C4-2B (cell line): ENCODE results near the gene ZNF175.
A peak's percentile ranks its signal among the peaks of the same experiment; 100 is the strongest.

Source experiments
- H3K27ac ChIP-seq: fragments of 450-650 bp; 2 replicates; pipeline ENCODE4 v1.5.1; 2017
- ZFX ChIP-seq: fragments of 450-650 bp; IDR thresholded peaks from 2 replicates; pipeline ENCODE4 v1.6.1; 2017
- TF ChIP-seq, protein P1 (sequence below): fragments of 450-650 bp; conservative IDR thresholded peaks from 2 replicates; pipeline ENCODE4 v1.5.1; 2017; ENCODE audit warnings: mild to moderate bottlenecking

Gene ZNF175

DNA sequence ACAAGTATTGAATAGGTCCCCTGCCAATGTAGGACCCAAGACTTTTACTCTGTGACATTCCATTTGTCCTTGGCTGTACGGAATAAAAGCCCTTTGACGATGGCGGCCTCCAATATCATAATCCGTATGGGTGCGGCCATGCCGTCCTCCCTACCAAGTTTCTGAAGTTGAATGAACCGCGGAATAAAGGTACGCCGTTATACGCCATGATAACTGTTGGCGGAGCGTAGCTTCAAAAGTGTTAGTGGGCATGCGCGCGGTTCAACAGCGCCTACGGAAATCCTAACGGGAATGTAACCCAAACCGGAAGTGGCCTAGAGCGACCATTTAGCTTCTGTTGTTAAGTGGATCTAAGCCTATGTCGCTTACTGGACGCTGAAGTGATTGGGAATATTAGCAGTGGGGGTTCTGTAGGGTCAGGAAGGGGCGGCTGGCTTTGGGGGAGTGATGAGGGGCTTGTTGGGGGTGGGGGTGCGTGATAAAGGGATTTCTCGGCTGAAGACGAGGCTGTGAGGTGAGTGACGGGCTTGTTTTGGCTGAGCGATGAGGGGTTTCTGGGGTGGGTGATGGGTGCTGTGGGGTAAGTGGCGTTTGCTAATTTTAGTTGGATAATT lies at the start of gene ZNF175:
ZNF175 (plus strand) TSS at position 322 of the 614 bp plus-strand sequence. CDS start 2,047 bp downstream, outside the sequence.
- TF ChIP-seq ZFX, result no peak
- TF ChIP-seq, protein P1, sequence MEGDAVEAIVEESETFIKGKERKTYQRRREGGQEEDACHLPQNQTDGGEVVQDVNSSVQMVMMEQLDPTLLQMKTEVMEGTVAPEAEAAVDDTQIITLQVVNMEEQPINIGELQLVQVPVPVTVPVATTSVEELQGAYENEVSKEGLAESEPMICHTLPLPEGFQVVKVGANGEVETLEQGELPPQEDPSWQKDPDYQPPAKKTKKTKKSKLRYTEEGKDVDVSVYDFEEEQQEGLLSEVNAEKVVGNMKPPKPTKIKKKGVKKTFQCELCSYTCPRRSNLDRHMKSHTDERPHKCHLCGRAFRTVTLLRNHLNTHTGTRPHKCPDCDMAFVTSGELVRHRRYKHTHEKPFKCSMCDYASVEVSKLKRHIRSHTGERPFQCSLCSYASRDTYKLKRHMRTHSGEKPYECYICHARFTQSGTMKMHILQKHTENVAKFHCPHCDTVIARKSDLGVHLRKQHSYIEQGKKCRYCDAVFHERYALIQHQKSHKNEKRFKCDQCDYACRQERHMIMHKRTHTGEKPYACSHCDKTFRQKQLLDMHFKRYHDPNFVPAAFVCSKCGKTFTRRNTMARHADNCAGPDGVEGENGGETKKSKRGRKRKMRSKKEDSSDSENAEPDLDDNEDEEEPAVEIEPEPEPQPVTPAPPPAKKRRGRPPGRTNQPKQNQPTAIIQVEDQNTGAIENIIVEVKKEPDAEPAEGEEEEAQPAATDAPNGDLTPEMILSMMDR, result no peak
- H3K27ac ChIP-seq, result peak within 1 kb of the TSS; percentile 31

DNA sequence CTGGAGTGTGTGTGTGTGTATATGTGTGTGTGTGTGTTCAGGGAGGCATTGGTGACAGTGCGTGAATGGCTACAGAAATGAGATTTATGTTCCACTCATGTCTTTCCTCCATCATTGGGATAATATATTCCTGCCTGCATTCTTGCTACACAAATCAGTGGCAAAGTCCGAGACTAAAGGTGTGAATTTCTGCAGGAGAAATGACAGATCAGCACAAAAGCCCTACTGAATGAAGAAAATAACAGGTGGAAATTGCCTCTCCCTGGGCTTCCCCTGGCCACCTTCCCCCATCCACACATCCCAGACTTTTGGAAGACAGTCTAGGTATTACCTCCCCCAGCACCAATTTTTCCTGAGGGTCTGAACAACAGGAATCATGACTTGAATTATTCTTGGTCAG lies 49.7 kb upstream of the ZNF175 start:
- TF ChIP-seq ZFX, result no peak
- TF ChIP-seq, protein P1, result no peak
- no peak overlapping the region for H3K27ac ChIP-seq

DNA sequence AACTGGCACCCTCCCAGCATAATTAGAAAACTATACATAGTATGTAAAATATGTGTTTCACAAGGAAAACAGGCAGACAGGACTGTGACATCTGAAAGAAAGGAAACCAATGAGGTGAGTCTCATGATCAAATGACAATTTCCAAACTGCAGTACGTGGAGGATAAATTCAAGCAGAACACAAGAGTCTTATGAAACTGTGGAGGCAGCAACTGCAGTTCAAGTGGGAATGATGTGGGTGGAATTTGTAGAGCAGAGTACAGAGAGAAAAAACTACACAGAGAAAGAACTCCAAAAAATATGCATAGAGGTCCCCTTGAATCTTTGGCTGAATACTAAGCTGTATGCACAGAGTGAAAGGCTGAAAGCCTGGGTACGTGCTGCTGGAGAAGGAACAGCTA lies 49.3 kb upstream of the ZNF175 start:
- H3K27ac ChIP-seq, result no peak overlapping the region
- no peak for TF ChIP-seq ZFX
- TF ChIP-seq, protein P1, result no peak

DNA sequence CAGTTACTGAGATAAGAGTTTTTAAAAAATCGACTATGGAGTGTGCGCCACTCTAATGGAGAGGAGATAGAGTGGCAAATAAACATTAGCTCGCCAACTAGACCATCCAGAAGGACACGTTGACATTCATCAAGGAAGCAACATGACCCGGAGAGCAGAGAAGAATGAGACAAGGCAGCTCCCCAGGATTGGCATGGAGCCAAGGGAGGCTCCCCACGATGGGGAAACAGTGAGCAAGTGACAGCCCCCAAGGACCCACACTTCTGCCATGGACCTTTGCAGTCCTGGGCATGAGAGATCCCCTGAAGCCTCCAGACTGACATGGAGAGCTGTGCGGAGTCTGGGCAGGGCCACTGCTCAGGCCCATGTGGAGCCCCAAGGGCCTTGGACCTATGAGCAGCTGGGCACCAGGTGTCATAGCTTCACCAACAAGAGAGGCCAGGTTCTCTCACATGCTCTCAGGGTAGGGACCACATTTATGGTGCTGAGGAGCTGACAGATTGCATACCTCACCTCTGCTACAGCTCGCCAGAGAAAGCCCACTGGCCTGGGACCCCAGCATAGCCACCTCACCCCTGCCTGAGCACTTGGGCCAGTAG lies 46.3 kb upstream of the ZNF175 start:
- TF ChIP-seq, protein P1, result no peak
- no peak for TF ChIP-seq ZFX

DNA sequence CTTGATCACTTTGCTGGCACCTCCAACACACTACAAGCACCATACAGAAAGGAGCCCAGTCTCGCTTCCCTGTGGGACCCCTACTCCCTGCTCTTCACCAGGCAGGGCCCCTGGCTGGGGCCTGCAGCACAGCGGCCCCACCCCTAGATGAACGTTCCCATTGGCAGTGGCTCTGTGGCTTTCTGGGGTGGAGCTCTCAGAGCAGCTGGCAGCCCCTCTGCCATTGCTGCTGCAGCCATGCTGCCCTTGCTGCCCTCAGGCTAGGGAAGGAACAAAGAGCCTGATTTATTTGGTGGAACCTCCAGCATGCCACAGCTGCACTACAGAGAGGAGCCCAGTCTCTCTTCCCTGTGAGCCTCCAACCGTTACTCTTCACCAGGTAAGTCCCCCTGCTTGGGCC lies 45.4 kb upstream of the ZNF175 start:
- TF ChIP-seq, protein P1, result no peak
- TF ChIP-seq ZFX, result no peak
- H3K27ac ChIP-seq, result no peak overlapping the region

More for the DNA sequence above, 46.3 kb upstream of the ZNF175 start:
- H3K27ac ChIP-seq, result no peak overlapping the region

DNA sequence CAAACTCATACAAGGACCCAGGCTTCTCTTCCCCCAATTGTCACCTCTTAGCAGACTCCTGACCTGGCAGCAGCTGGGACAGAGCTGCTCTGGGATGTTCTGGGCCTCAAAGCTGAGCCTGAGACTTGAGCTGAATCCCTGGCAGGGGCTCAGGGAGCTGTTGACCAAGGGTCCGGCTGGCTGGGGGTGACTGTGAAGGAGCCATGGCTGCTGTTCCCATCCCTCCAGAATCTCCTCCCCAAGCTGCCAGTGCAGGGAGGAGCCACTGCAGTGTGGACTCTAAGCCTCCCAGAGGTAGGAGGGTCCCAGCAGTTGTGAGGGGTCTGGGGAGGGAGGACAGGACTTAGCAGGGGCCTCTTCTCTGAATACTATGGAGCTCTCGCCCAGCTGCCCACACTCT lies 41.8 kb upstream of the ZNF175 start:
- TF ChIP-seq ZFX, result no peak
- TF ChIP-seq, protein P1, result no peak

DNA sequence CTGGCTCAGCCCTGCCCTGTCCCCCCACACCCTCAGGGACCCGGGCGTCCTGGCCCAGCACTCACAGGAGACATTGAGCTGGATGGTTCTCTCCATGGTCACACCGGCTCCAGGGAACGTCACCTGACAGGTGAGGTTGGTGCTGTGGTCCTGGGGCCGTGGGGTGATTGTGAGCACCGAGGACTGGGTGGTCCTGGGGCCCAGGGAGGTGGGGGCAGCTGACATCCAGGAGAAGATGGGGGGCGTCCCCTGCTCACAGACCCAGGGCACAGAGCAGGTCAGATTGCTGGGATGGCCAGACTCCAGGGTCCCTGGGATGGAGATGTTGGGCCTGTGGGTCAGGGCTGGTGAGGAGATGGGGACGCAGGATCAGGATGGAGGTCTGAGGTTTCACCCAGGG lies 40.5 kb upstream of the ZNF175 start:
- TF ChIP-seq, protein P1, result no peak
- TF ChIP-seq ZFX, result no peak
- no peak overlapping the region for H3K27ac ChIP-seq

More for the DNA sequence above, 41.8 kb upstream of the ZNF175 start:
- H3K27ac ChIP-seq, result no peak overlapping the region
